Measurements from ENCODE around the gene PGAP1. TPM values are rescaled to one million over a fixed set of nuclear protein-coding genes. Genes with fewer than 3 reads are reported as not detected.

PGAP1 gene
- total RNA-seq, 2 donors from 2014 or later, result 5.7 to 10.5 TPM

DNA sequence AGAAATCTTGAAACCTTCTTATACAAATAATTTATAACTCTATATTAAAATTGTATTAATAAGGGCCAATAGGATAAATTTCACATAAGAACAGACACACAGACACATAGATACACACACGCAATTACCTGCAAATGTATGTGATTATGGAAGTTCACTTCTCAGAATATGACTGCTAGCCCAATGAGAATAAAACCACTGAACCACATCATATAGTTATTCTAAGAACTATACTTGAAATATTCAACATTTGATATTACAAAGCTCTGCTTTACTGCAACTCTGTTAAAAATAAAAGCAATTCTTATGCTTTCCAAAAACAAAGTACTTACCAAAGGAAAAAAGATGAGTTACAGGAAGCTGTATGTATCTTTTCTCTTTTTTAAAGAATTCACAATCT lies 51.1 kb downstream of the PGAP1 start:
- H3K36me3 ChIP-seq, result peaks cover 23% of the 10 kb centered on the region
- no peak for DNase-seq (ENCODE audit: low spot score)
- TF ChIP-seq, protein P1, sequence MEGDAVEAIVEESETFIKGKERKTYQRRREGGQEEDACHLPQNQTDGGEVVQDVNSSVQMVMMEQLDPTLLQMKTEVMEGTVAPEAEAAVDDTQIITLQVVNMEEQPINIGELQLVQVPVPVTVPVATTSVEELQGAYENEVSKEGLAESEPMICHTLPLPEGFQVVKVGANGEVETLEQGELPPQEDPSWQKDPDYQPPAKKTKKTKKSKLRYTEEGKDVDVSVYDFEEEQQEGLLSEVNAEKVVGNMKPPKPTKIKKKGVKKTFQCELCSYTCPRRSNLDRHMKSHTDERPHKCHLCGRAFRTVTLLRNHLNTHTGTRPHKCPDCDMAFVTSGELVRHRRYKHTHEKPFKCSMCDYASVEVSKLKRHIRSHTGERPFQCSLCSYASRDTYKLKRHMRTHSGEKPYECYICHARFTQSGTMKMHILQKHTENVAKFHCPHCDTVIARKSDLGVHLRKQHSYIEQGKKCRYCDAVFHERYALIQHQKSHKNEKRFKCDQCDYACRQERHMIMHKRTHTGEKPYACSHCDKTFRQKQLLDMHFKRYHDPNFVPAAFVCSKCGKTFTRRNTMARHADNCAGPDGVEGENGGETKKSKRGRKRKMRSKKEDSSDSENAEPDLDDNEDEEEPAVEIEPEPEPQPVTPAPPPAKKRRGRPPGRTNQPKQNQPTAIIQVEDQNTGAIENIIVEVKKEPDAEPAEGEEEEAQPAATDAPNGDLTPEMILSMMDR (IDR thresholded peaks at IDR 0.05), result no peak
- H3K27ac ChIP-seq, result no peak overlapping the region
- H3K9me3 ChIP-seq, result no peaks in the 10 kb centered on the region
- no peak overlapping the region for H3K4me3 ChIP-seq
- no peaks in the 10 kb centered on the region for H3K4me1 ChIP-seq
- no peaks in the 10 kb centered on the region for H3K27me3 ChIP-seq

DNA sequence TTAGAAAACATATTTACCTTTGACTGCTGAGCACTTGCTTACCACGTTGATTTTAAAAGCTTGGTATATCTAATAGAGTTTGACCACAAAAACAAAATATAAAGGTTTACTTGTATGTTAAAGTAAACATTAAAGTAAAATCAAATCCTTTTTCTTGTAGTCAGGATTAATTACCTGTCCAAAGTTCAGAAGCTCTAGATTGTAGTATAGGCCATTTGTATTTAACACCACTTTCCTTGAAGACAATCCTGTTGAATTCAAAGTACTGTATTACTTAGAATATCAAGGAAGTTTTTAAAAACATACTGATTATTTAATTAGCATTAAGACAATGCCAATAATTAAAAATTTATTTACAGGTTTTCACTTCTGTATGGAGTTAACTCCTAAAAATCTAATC lies 53.0 kb downstream of the PGAP1 start:
- no peaks in the 10 kb centered on the region for H3K27me3 ChIP-seq
- no peak for DNase-seq (ENCODE audit: low spot score)
- no peak overlapping the region for H3K27ac ChIP-seq
- no peaks in the 10 kb centered on the region for H3K9me3 ChIP-seq
- no peaks in the 10 kb centered on the region for H3K4me1 ChIP-seq
- H3K4me3 ChIP-seq, result no peak overlapping the region
- TF ChIP-seq, protein P1 (IDR thresholded peaks at IDR 0.05), result no peak
- peaks cover 8% of the 10 kb centered on the region for H3K36me3 ChIP-seq

DNA sequence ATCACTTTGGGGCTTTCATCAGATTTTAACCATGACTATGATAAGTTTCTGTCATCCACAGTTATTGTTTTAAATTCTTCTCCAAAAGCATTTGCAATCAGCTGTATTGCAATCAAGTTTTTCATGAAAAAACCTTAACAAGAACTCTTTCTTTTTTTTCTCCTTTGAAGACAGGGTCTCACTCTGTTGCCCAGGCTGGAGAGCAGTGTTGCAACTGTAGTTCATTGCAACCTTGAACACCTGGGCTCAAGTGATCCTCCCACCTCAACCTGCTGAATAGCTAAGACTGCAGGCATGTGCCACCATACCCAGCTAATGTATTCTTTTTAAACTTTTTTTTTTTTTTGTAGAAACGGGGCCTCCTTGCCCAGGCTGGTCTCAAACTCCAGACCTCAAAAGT lies 71.9 kb downstream of the PGAP1 start:
- H3K4me3 ChIP-seq, result no peak overlapping the region
- TF ChIP-seq, protein P1 (IDR thresholded peaks at IDR 0.05), result no peak
- no peak overlapping the region for H3K27ac ChIP-seq
- no peaks in the 10 kb centered on the region for H3K4me1 ChIP-seq
- H3K9me3 ChIP-seq, result peaks cover 0 to 8% of the 10 kb centered on the region in 2 donors
- H3K27me3 ChIP-seq, result no peaks in the 10 kb centered on the region
- no peaks in the 10 kb centered on the region for H3K36me3 ChIP-seq
- no peak for DNase-seq (ENCODE audit: low spot score)

DNA sequence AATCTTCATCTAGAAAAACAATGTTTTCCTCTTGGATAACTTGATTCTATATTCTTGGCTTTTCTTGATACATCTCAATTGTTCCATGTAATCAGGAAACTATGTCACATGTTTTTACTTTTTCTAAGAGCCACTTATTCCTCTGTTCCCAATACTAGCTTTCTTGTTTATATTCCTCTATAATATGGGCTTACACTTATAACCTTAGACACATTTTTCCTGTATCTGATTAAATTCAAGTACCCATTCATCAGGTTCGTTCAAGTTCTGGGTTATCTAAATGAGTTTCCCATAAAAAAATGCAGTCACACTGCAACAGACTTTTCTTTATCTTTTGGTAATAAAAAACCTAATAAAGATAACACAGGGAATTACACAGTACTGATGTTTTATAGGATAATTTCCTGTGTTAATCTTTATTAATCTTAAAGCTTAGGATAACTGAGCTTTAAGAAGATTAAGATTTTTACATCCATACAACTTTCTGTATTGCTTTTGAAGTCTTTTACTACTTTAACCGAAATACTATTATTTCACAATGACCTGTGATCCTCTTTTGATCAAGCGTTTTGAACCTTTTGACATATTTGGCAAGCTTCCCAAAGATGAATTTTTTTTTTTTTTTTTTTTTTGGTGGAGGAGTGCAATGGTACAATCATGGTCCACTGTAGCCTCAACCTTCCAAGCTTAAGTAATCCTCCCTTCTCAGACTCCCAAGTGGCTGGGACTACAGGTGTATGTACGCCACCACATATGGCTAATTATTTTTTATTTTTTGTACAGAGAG lies 73.0 kb downstream of the PGAP1 start:
- no peak for DNase-seq (ENCODE audit: low spot score)
- TF ChIP-seq, protein P1 (IDR thresholded peaks at IDR 0.05), result no peak
- no peak overlapping the region for H3K4me3 ChIP-seq
- no peaks in the 10 kb centered on the region for H3K27me3 ChIP-seq
- H3K36me3 ChIP-seq, result no peaks in the 10 kb centered on the region
- no peaks in the 10 kb centered on the region for H3K4me1 ChIP-seq
- no peaks in the 10 kb centered on the region for H3K9me3 ChIP-seq
- H3K27ac ChIP-seq, result no peak overlapping the region

DNA sequence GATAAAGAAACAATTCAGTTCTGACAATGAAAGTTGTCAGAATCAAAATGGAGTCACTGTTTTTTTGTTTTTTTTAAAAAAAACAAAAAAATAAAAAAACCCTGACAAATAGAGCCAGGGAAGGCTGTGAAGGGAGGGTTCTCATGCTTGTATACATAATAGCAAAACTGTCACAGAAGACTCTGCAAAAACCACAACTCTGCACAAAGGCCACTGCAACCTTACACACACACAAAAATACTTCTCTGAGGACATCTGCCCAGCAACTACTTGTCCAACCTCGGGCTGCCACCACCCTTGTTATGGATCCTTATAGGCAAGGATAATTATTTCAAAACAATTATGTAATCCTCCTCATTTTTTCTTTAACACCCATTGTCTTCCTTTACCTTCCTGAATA lies 75.4 kb downstream of the PGAP1 start:
- TF ChIP-seq, protein P1 (IDR thresholded peaks at IDR 0.05), result no peak
- Histone ChIP-seq H3K36me3 (no peaks in the 10 kb centered on the region), H3K27ac (no peak overlapping the region), H3K4me3 (no peak overlapping the region), H3K9me3 (no peaks in the 10 kb centered on the region), H3K4me1 (no peaks in the 10 kb centered on the region), H3K27me3 (no peaks in the 10 kb centered on the region)
- DNase-seq (ENCODE audit: low spot score), result no peak

DNA sequence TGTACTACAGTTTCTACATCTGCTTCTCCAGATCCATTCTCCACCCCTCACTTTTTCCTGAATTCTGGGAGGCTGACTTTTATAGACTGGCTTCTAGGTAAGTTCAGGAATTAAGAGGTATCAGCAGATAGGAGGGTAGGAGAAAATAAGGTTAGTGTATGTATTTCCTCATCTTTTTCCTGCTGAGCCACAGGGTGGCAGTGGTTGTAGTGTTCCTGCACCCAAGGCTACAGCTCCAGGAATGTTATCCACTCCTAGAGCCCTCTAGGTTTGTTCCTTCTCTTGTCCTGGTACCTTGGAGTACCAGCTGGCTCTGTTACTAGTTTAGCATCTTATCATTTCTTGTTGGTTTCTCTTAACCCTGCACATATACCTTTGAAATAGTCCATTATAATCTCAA lies 76.6 kb downstream of the PGAP1 start:
- TF ChIP-seq, protein P1 (IDR thresholded peaks at IDR 0.05), result peak in 1 of 2 donors; percentile 49
- no peaks in the 10 kb centered on the region for H3K4me1 ChIP-seq
- no peaks in the 10 kb centered on the region for H3K27me3 ChIP-seq
- DNase-seq (ENCODE audit: low spot score), result no peak
- H3K36me3 ChIP-seq, result no peaks in the 10 kb centered on the region
- no peak overlapping the region for H3K4me3 ChIP-seq
- no peaks in the 10 kb centered on the region for H3K9me3 ChIP-seq
- no peak overlapping the region for H3K27ac ChIP-seq
